Ishikawa (cell line): Measurements from ENCODE around the gene MUC5B.

ENCODE experiments used
- FOXM1 ChIP-seq: IDR thresholded peaks from 2 replicates; pipeline ENCODE4 v1.6.1; 2012; ENCODE audit warnings: low read depth, borderline replicate concordance
- RAD21 ChIP-seq: IDR thresholded peaks from 2 replicates; pipeline ENCODE4 v1.6.1; 2012; ENCODE audit warnings: low read depth
- TAF1 ChIP-seq: IDR thresholded peaks from 2 replicates; pipeline ENCODE4 v1.6.1; 2012; ENCODE audit warnings: low read depth, mild to moderate bottlenecking
- TCF12 ChIP-seq: IDR thresholded peaks from 2 replicates; pipeline ENCODE4 v1.6.1; 2012; ENCODE audit warnings: low read depth
- ZBTB7A ChIP-seq: IDR thresholded peaks from 2 replicates; pipeline ENCODE4 v1.6.1; 2012; ENCODE audit warnings: low read depth
- TF ChIP-seq, protein P1 (sequence below): IDR thresholded peaks from 2 replicates; pipeline ENCODE4 v1.6.1; 2012

DNA sequence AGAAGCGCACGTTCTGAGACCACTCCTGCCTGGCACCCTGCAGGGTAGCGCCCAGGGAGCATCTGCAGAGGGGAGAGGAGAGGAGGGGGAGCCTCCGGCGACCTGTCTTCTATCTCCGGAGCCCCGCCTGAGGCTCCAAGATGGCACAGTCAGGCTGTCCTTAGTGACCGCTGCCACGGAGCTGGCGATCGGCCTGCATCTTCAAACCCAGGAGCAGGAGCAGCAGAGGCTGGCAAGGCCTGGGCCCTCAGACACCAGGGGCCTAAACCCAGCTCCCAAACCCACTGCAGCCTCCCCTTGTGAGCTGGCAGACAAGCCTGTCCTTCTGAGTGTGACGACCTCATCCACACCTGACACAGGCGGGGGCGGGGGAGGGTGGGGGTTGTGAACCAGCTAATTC is 51.6 kb downstream of the MUC5B start:
- no peak for TF ChIP-seq TAF1
- TF ChIP-seq RAD21: no peak
- TF ChIP-seq FOXM1: no peak
- TF ChIP-seq, protein P1, sequence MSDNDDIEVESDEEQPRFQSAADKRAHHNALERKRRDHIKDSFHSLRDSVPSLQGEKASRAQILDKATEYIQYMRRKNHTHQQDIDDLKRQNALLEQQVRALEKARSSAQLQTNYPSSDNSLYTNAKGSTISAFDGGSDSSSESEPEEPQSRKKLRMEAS: no peak
- no peak for TF ChIP-seq ZBTB7A
- TF ChIP-seq TCF12: no peak
